GM21367 (cell line): ENCODE measurements around the gene LRRC3.

Experiments
- ATAC-seq: cut with Tn5 transposase; IDR thresholded peaks from one replicate; pipeline ENCODE4 v1.9.1; 2021; ENCODE audit not compliant: unreplicated experiment

Gene LRRC3

DNA sequence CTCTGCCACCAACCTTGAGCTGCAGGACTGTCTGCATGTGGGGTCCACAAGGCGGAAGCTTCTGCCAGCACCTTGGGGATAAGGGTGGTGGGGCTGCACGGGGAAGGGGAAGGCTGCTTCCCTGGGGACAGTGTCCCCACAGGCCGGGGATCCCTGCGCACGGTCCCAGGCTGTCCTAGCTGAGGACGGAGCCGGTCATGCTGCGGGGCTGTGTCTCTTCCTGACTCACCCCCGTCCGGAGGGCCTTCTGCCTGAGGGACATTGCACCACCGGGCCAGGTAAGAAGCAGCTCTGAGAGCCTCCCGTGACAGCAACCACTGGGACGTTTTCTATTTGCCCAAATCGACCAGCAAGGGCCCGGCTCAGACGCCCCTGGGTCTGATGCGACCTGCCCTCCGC, 54.8 kb downstream of the LRRC3 start:
- ATAC-seq, result no peak

DNA sequence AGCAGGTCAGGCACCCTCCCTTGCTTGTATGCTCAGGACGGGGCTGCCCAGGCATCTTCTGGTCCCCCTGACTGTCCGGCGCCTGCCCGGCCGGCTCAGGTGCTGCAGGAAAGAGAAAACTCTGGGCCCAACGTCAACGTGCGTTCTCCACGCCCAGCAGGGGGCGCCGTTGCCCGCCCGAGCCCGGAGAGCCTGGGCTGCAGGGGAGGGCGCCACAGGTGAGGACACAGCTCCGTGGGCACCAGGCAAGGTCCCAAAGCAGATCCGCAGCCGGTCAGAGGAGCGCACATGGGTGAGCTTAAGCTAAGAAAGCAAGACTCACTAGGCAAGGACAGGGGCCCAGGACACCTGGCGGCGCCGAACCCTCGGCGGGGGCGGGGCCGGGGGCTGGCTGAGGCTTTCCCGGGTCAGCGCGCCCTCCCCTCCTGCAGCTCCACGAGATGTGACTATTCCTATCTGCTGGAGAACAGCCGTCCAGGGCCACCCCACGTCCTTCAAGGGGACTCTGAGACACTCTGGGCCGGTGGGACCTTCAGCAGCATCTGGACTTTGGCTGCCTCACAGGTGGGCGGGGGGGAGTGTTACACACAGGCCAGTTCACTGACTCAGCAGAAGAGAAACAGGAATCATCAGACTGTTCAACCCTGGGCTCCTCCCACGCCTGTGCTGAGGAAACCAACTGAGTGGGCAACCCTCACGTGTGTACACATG, 55.4 kb downstream of the LRRC3 start:
- ATAC-seq, result no peak

DNA sequence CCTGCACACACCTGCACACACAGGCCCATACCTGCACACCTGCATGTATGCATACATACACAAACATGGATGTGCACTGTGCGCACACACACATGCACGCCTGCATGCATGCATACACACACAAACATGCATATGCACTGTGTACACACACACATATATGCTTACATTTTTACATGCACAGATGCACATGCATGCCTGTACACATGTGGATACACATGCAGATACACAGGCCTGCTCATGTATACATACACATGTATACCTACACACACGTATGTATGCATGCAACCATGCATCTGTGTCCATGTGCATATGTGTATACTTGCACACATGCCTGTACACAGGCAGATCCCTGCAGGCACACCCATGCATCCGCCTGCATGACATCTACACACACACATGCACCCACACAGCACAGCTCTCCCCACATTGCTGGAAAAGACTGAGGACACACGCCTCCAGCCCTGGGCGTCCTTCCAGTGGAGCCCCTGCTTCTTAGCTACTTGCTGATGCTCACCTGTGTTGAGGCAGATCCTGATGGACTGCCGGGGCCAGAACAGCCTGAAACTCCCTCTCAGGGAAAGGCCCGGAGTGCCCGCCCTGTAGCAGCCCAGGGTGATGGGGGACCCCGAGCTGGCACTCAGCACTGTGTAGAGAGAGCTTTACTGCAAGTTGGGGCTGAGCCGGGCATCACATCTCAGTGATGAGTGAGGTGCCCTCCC, 56.1 kb downstream of the LRRC3 start:
- ATAC-seq, result no peak
